ENCODE results near the gene MAP6D1.

- TF ChIP-seq CTCF (conservative IDR thresholded peaks at IDR 0.05; ENCODE audit: low read length) = no peak
- no peak for TF ChIP-seq EZH2phosphoT487 (IDR thresholded peaks at IDR 0.05; ENCODE audit: borderline replicate concordance, low read depth, low read length)
Measured at GRCh38 chr3:183800243-183800863, 25.0 kb downstream of the MAP6D1 start.
